ENCODE data around the gene ARHGAP31. TPM values are rescaled to one million over a fixed set of nuclear protein-coding genes. Genes with fewer than 3 reads are reported as not detected.

Gene ARHGAP31
- total RNA-seq, 4 donors from 2014 or later = 2.7 to 9.3 (median 7.6) TPM

DNA sequence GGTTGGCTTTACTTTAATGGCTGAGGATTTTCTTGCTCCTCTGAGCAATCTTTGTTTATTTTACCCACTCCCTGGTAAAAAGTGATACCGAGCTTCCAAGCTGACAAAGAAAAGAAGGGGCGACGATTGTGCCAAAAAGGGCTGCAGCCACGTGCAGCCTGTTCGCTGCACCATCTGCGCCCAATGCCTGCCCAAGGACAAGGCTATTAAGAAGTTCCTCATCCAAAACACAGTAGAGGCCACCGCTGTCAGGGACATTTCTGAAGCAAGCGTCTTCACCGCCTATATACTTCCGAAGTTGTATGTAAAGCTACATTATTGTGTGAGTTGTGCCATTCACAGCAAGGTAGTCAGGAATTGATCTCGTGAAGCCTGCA, 4.4 kb downstream of the ARHGAP31 start:
- WGBS, 2 donors = 85 to 86% methylated on average over 9 to 11 of the region's 11 CpGs
- TF ChIP-seq, protein P1, sequence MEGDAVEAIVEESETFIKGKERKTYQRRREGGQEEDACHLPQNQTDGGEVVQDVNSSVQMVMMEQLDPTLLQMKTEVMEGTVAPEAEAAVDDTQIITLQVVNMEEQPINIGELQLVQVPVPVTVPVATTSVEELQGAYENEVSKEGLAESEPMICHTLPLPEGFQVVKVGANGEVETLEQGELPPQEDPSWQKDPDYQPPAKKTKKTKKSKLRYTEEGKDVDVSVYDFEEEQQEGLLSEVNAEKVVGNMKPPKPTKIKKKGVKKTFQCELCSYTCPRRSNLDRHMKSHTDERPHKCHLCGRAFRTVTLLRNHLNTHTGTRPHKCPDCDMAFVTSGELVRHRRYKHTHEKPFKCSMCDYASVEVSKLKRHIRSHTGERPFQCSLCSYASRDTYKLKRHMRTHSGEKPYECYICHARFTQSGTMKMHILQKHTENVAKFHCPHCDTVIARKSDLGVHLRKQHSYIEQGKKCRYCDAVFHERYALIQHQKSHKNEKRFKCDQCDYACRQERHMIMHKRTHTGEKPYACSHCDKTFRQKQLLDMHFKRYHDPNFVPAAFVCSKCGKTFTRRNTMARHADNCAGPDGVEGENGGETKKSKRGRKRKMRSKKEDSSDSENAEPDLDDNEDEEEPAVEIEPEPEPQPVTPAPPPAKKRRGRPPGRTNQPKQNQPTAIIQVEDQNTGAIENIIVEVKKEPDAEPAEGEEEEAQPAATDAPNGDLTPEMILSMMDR (IDR thresholded peaks at IDR 0.05) = no peak
- TF ChIP-seq POLR2A (IDR thresholded peaks at IDR 0.05) = no peak

DNA sequence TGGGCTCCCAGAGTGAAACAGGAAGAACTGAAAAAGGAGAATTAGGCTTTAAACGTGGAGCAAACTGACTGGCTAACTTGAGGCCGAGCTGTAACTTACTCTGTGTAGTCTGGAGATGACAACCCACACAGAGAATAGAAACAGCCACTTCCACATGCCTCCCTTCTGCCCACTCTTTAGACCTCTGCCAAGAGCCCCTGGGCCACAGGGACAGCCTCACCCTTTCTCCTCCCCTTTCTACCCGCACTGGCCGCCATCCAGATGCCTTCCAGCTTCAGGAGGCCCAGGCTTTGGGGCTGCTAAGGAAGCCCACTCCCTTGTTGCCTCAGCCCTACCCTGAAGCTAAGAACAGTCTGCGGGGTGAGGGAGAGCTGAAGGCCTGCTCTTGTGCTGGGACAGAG, 6.8 kb downstream of the ARHGAP31 start:
- 29 to 40% methylated on average over 3 to 5 of the region's 5 CpGs for WGBS, 2 donors

More for the DNA sequence above, 4.4 kb downstream of the ARHGAP31 start:
- Histone ChIP-seq H3K27me3 (no peaks in the 10 kb centered on the region), H3K9me3 (no peaks in the 10 kb centered on the region), H3K36me3 (peaks cover 0 to 5% (median 0%) of the 10 kb centered on the region in 3 donors), H3K4me1 (peaks cover 0 to 83% (median 14%) of the 10 kb centered on the region in 3 donors), H3K27ac (no peak overlapping the region), H3K4me3 (no peak overlapping the region)
- DNase-seq = no peak
- intact Hi-C loops (cut with DNase I) = no loop called here

GRCh38 chr3:119301662-119302061, 7.5 kb downstream of the ARHGAP31 start:
- no peaks in the 10 kb centered on the region for H3K27me3 ChIP-seq
- no peak overlapping the region for H3K4me3 ChIP-seq
- H3K36me3 ChIP-seq = peaks cover 0 to 5% (median 0%) of the 10 kb centered on the region in 3 donors
- no peak for TF ChIP-seq POLR2A (IDR thresholded peaks at IDR 0.05)
- TF ChIP-seq, protein P1 (IDR thresholded peaks at IDR 0.05) = no peak
- no peak overlapping the region for H3K27ac ChIP-seq
- WGBS, 2 donors = 72 to 73% methylated on average over 3 of the region's 3 CpGs
- H3K4me1 ChIP-seq = peaks cover 0 to 87% (median 22%) of the 10 kb centered on the region in 3 donors
- DNase-seq = no peak
- intact Hi-C loops (cut with DNase I) = no loop called here
- no peaks in the 10 kb centered on the region for H3K9me3 ChIP-seq

More for the DNA sequence above, 6.8 kb downstream of the ARHGAP31 start:
- peaks cover 0 to 5% (median 0%) of the 10 kb centered on the region in 3 donors for H3K36me3 ChIP-seq
- no peaks in the 10 kb centered on the region for H3K27me3 ChIP-seq
- intact Hi-C loops (cut with DNase I) = no loop called here
- TF ChIP-seq POLR2A (IDR thresholded peaks at IDR 0.05) = no peak
- TF ChIP-seq, protein P1 (IDR thresholded peaks at IDR 0.05) = no peak
- H3K9me3 ChIP-seq = no peaks in the 10 kb centered on the region
- no peak for DNase-seq
- H3K27ac ChIP-seq = peak overlapping the region in 2 of 4 donors; percentile 46
- no peak overlapping the region for H3K4me3 ChIP-seq
- peaks cover 0 to 93% (median 23%) of the 10 kb centered on the region in 3 donors for H3K4me1 ChIP-seq

GRCh38 chr3:119302697-119303551, 8.7 kb downstream of the ARHGAP31 start:
- no peak overlapping the region for H3K27ac ChIP-seq
- intact Hi-C loops (cut with DNase I) = no loop called here
- peaks cover 0 to 74% (median 20%) of the 10 kb centered on the region in 3 donors for H3K4me1 ChIP-seq
- no peaks in the 10 kb centered on the region for H3K27me3 ChIP-seq
- peaks cover 0 to 5% (median 0%) of the 10 kb centered on the region in 3 donors for H3K36me3 ChIP-seq
- H3K9me3 ChIP-seq = no peaks in the 10 kb centered on the region
- TF ChIP-seq POLR2A (IDR thresholded peaks at IDR 0.05) = no peak
- TF ChIP-seq, protein P1 (IDR thresholded peaks at IDR 0.05) = no peak
- DNase-seq = no peak
- WGBS, 2 donors = 65 to 70% methylated on average over 6 to 7 of the region's 7 CpGs
- no peak overlapping the region for H3K4me3 ChIP-seq

GRCh38 chr3:119304201-119304713, 10.1 kb downstream of the ARHGAP31 start:
- intact Hi-C loops (cut with DNase I) = no loop called here
- TF ChIP-seq, protein P1 (IDR thresholded peaks at IDR 0.05) = no peak
- no peak for TF ChIP-seq POLR2A (IDR thresholded peaks at IDR 0.05)
- Histone ChIP-seq H3K27ac (no peak overlapping the region), H3K9me3 (no peaks in the 10 kb centered on the region), H3K4me3 (no peak overlapping the region), H3K27me3 (no peaks in the 10 kb centered on the region), H3K4me1 (peaks cover 0 to 70% (median 20%) of the 10 kb centered on the region in 3 donors), H3K36me3 (no peaks in the 10 kb centered on the region)
- no peak for DNase-seq
- 55 to 81% methylated on average over 1 of the region's 1 CpG for WGBS, 2 donors

All from esophagus squamous epithelium (tissue), 5 donors.